PC-9 (cell line): ENCODE data around the gene GRK4. TPM values are rescaled to one million over a fixed set of nuclear protein-coding genes. Genes with fewer than 3 reads are reported as not detected.

Source experiments
- BruUV-seq: library from RNA; stranded (reverse); fragments of 400-500 nt; replicated peaks from 2 replicates; lab custom pipeline; 2021; lab: Mats Ljungman, UMichigan
- CTCF ChIA-PET: fragments of 300-600 bp; sonication (Branson Sonifier 250); formaldehyde crosslinking; loops from one replicate; lab custom pipeline; 2022; ENCODE audit warnings: antibody characterized with exemption; lab: Charles Lee
- POLR2A ChIA-PET: fragments of 300-600 bp; sonication (Branson Sonifier 250); formaldehyde crosslinking; loops from one replicate; lab custom pipeline; 2022; ENCODE audit warnings: antibody characterized with exemption; ENCODE audit not compliant: unreplicated experiment; lab: Charles Lee
- DNase-seq, 2 experiments: peaks; one replicate each; pipeline versions ENCODE4 v3.0.0 to v3.0.0-alpha.2; 2015 to 2022; ENCODE audit warnings: mixed read lengths in 1 of 2
- H2AFZ ChIP-seq: fragments of 200-600 bp; sonication (generic); 2 replicates; pipeline ENCODE4 v1.8.1; 2017; ENCODE audit warnings: antibody characterized with exemption
- H3F3A ChIP-seq: fragments of 200-600 bp; sonication (generic); 2 replicates; pipeline ENCODE4 v1.8.1; 2017; ENCODE audit warnings: antibody characterized with exemption, mild to moderate bottlenecking, low read depth; ENCODE audit not compliant: insufficient read depth
- H3K27ac ChIP-seq: fragments of 200-600 bp; sonication (generic); 2 replicates; pipeline ENCODE4 v1.6.1; 2016; ENCODE audit warnings: mixed run types
- H3K27me3 ChIP-seq: fragments of 200-600 bp; sonication (generic); 2 replicates; pipeline ENCODE4 v1.6.1; 2016; ENCODE audit warnings: low read depth, mixed run types; ENCODE audit not compliant: insufficient read depth
- H3K36me3 ChIP-seq: fragments of 200-600 bp; sonication (generic); 2 replicates; pipeline ENCODE4 v1.6.1; 2016; ENCODE audit warnings: low read depth, mixed run types
- H3K4me1 ChIP-seq: fragments of 200-600 bp; sonication (generic); replicated peaks from 2 replicates; pipeline ENCODE4 v1.6.1; 2016; ENCODE audit warnings: mixed run types; ENCODE audit not compliant: insufficient read depth
- H3K4me2 ChIP-seq: fragments of 200-600 bp; sonication (generic); 2 replicates; pipeline ENCODE4 v1.6.1; 2017; ENCODE audit warnings: mixed run types
- H3K4me3 ChIP-seq: fragments of 200-600 bp; sonication (generic); 2 replicates; pipeline ENCODE4 v1.6.1; 2016; ENCODE audit warnings: mixed run types
- H3K79me2 ChIP-seq: fragments of 200-600 bp; sonication (generic); 2 replicates; pipeline ENCODE4 v1.6.1; 2017; ENCODE audit warnings: low read depth, mixed run types
- H3K9me2 ChIP-seq: fragments of 200-600 bp; sonication (generic); 2 replicates; pipeline ENCODE4 v1.8.1; 2017; ENCODE audit warnings: mild to moderate bottlenecking; ENCODE audit not compliant: insufficient read depth
- H3K9me3 ChIP-seq: fragments of 200-600 bp; sonication (generic); 2 replicates; pipeline ENCODE4 v1.8.1; 2016; ENCODE audit warnings: low read depth; ENCODE audit not compliant: insufficient read depth
- H4K20me1 ChIP-seq: fragments of 200-600 bp; sonication (generic); 2 replicates; pipeline ENCODE4 v1.8.1; 2017; ENCODE audit not compliant: insufficient read depth
- EZH2 ChIP-seq: fragments of 200-600 bp; sonication (generic); IDR thresholded peaks from 2 replicates; pipeline ENCODE4 v1.8.0; 2017; ENCODE audit warnings: antibody characterized with exemption, low read depth
- intact Hi-C: fragments of 100-400 bp; cut with micrococcal nuclease; formaldehyde crosslinking; loops from one replicate; pipeline ENCODE4 v1.10.0; 2022; ENCODE audit not compliant: unreplicated experiment
- total RNA-seq: library from RNA; stranded (reverse); gene quantifications from 2 replicates; pipeline ENCODE4 v1.2.3, GENCODE V29; 2021
- TF ChIP-seq, protein P1 (sequence below): fragments of 200-600 bp; sonication (generic); conservative IDR thresholded peaks from 2 replicates; pipeline ENCODE4 v1.6.1; 2017; ENCODE audit warnings: mixed run types, antibody characterized with exemption, mild to moderate bottlenecking, moderate library complexity

The GRK4 gene
- total RNA-seq, 1 experiment from 2014 or later: 3.1 TPM

DNA sequence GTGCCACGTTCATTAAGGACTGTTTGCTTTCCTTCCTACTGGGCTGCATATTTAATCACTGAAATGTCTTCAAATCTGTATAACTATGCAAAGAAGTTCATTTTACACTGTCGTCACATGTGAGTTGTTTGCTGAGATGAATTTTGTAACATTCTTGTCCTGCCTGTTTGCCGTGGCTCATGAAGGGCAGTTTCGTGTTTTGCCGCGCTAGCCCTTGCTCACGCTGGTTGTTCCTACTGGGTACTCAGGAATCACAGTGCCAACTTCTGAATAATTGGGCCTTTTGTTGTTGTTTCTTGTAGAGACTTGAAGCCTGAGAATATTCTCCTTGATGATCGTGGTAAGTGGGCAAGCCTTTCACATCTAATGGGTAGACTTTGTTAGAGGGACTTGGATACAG lies 58.7 kb downstream of the GRK4 start:
- ChIA-PET POLR2A (interaction anchor here (0.6 kb wide), 1 partner anchor 67 kb away, joined by 4 read pairs; no protein-coding TSS in a partner anchor), CTCF (no interaction called here)
- no TSS peak for BruUV-seq

DNA sequence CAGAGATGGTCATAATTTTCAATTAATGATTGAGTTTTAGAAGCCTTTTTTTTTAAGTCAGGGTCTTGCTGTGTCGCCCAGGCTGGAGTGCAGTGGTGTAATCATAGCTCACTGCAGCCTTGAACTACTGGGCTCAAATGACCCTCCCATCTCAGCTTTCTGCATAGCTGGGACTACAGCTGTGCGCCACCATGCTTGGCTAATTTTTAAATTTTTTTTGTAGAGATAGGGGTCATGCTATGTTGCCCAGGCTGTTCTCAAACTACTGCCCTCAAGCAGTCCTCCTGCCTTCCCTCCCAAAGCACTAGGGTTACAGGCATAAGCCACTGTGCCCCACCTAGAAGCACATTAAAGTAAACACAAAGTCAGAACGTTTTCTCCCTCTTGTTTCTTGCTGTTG lies 59.3 kb downstream of the GRK4 start:
- H3K4me2 ChIP-seq: no peak overlapping the region
- H3K9me2 ChIP-seq: no peaks in the 10 kb centered on the region
- no peaks in the 10 kb centered on the region for H3K4me1 ChIP-seq
- BruUV-seq: no TSS peak
- DNase-seq: no peak
- no peaks in the 10 kb centered on the region for H3F3A ChIP-seq
- ChIA-PET POLR2A (no interaction called here), CTCF (no interaction called here)
- H2AFZ ChIP-seq: no peak overlapping the region
- no peaks in the 10 kb centered on the region for H3K36me3 ChIP-seq
- no peak overlapping the region for H3K27ac ChIP-seq
- no peaks in the 10 kb centered on the region for H3K27me3 ChIP-seq
- no peak for TF ChIP-seq EZH2
- TF ChIP-seq, protein P1, sequence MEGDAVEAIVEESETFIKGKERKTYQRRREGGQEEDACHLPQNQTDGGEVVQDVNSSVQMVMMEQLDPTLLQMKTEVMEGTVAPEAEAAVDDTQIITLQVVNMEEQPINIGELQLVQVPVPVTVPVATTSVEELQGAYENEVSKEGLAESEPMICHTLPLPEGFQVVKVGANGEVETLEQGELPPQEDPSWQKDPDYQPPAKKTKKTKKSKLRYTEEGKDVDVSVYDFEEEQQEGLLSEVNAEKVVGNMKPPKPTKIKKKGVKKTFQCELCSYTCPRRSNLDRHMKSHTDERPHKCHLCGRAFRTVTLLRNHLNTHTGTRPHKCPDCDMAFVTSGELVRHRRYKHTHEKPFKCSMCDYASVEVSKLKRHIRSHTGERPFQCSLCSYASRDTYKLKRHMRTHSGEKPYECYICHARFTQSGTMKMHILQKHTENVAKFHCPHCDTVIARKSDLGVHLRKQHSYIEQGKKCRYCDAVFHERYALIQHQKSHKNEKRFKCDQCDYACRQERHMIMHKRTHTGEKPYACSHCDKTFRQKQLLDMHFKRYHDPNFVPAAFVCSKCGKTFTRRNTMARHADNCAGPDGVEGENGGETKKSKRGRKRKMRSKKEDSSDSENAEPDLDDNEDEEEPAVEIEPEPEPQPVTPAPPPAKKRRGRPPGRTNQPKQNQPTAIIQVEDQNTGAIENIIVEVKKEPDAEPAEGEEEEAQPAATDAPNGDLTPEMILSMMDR: no peak
- intact Hi-C loops: no loop called here
- H3K4me3 ChIP-seq: no peak overlapping the region
- H3K79me2 ChIP-seq: no peaks in the 10 kb centered on the region
- H3K9me3 ChIP-seq: no peaks in the 10 kb centered on the region
- H4K20me1 ChIP-seq: no peaks in the 10 kb centered on the region

More for the DNA sequence above, 58.7 kb downstream of the GRK4 start:
- Histone ChIP-seq H3K4me1 (no peaks in the 10 kb centered on the region), H4K20me1 (no peaks in the 10 kb centered on the region), H3K27ac (no peak overlapping the region), H3K4me2 (no peak overlapping the region), H3K4me3 (no peak overlapping the region), H3F3A (no peaks in the 10 kb centered on the region), H3K9me2 (no peaks in the 10 kb centered on the region), H3K9me3 (no peaks in the 10 kb centered on the region), H3K36me3 (no peaks in the 10 kb centered on the region), H2AFZ (no peak overlapping the region), H3K27me3 (no peaks in the 10 kb centered on the region), H3K79me2 (no peaks in the 10 kb centered on the region)
- TF ChIP-seq EZH2: no peak
- TF ChIP-seq, protein P1: no peak
- DNase-seq: no peak
- intact Hi-C loops: no loop called here

DNA sequence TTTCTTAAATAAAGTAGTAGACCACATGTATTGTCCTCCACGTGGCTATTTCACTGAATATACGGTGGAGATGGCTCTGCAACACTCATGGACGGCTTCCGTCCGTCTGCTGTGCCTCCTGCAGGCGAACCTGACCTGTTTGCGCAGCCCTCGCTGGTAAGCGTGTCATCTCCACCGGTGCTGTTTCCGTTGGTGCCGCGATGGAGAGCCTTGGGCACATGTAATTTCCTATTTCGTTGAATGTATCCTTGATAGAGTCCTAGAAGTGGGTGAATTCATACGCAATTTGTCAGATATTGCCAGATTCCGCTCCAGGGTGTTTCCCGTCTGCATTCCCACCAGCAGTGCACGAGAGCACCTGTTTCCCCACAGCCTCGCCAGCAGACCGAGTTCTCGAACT lies 62.5 kb downstream of the GRK4 start:
- Histone ChIP-seq H3K27ac (no peak overlapping the region), H3K79me2 (no peaks in the 10 kb centered on the region), H3K9me3 (no peaks in the 10 kb centered on the region), H3K27me3 (no peaks in the 10 kb centered on the region), H3K4me2 (no peak overlapping the region), H4K20me1 (no peaks in the 10 kb centered on the region), H3F3A (no peaks in the 10 kb centered on the region), H3K4me3 (no peak overlapping the region), H3K36me3 (no peaks in the 10 kb centered on the region), H3K9me2 (no peaks in the 10 kb centered on the region), H3K4me1 (no peaks in the 10 kb centered on the region), H2AFZ (no peak overlapping the region)
- CTCF ChIA-PET: no interaction called here
- POLR2A ChIA-PET: no interaction called here
- TF ChIP-seq EZH2: no peak
- TF ChIP-seq, protein P1: no peak
- no peak for DNase-seq
- intact Hi-C loops: no loop called here
- BruUV-seq: no TSS peak
